ENCODE data around the gene STXBP5. TPM values are rescaled to one million over a fixed set of nuclear protein-coding genes. Genes with fewer than 3 reads are reported as not detected.

STXBP5 gene
- total and polyA plus RNA-seq, 9 donors, result 3.3 to 15.4 (median 10.4) TPM

DNA sequence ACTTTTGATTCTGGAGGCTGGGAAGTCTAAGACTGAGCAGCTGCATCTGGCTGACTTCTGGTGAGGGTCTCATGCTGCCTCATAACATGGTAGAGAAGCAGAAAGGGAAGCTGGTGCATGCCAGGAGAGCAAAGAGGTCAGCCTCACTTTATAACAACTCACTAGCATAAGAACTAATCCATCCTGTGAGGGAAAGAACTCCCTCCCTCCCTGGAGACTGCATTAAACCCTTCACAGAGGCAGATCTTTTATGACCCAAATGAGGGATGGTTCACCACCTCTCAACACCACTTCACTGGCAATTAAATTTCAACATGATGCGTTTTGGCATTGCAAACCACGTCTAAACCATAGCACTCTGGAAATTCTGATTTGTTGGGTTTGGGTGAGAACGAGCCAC lies 33.9 kb downstream of the STXBP5 start:
- Histone ChIP-seq H3K4me3 (no peak overlapping the region), H3K9me3 (no peaks in the 10 kb centered on the region), H3K27me3 (no peaks in the 10 kb centered on the region), H3K36me3 (no peaks in the 10 kb centered on the region), H3K4me1 (ENCODE audit: insufficient read depth) (no peaks in the 10 kb centered on the region), H3K27ac (no peak overlapping the region)
- DNase-seq, result no peak
- WGBS, 3 donors, result 85 to 91% (median 89%) methylated on average over 3 of the region's 3 CpGs
- no peak for TF ChIP-seq POLR2A (IDR thresholded peaks at IDR 0.05)
- TF ChIP-seq, protein P1, sequence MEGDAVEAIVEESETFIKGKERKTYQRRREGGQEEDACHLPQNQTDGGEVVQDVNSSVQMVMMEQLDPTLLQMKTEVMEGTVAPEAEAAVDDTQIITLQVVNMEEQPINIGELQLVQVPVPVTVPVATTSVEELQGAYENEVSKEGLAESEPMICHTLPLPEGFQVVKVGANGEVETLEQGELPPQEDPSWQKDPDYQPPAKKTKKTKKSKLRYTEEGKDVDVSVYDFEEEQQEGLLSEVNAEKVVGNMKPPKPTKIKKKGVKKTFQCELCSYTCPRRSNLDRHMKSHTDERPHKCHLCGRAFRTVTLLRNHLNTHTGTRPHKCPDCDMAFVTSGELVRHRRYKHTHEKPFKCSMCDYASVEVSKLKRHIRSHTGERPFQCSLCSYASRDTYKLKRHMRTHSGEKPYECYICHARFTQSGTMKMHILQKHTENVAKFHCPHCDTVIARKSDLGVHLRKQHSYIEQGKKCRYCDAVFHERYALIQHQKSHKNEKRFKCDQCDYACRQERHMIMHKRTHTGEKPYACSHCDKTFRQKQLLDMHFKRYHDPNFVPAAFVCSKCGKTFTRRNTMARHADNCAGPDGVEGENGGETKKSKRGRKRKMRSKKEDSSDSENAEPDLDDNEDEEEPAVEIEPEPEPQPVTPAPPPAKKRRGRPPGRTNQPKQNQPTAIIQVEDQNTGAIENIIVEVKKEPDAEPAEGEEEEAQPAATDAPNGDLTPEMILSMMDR (IDR thresholded peaks at IDR 0.05), result no peak
- no peak for TF ChIP-seq EP300 (IDR thresholded peaks at IDR 0.05)
- intact Hi-C loops (cut with DNase I), result no loop called here

GRCh38 chr6:147238906-147239305 lies 34.7 kb downstream of the STXBP5 start:
- Histone ChIP-seq H3K36me3 (no peaks in the 10 kb centered on the region), H3K9me3 (no peaks in the 10 kb centered on the region), H3K4me3 (no peak overlapping the region), H3K27ac (no peak overlapping the region), H3K27me3 (no peaks in the 10 kb centered on the region), H3K4me1 (ENCODE audit: insufficient read depth) (no peaks in the 10 kb centered on the region)
- TF ChIP-seq, protein P1 (IDR thresholded peaks at IDR 0.05), result no peak
- TF ChIP-seq EP300 (IDR thresholded peaks at IDR 0.05) (no peak), POLR2A (IDR thresholded peaks at IDR 0.05) (no peak)
- intact Hi-C loops (cut with DNase I), result no loop called here
- 96 to 98% (median 98%) methylated on average over 5 of the region's 5 CpGs for WGBS, 3 donors
- DNase-seq, result no peak

GRCh38 chr6:147244832-147245231 lies 40.6 kb downstream of the STXBP5 start:
- Histone ChIP-seq H3K27me3 (no peaks in the 10 kb centered on the region), H3K9me3 (no peaks in the 10 kb centered on the region), H3K4me1 (ENCODE audit: insufficient read depth) (no peaks in the 10 kb centered on the region), H3K27ac (no peak overlapping the region), H3K4me3 (no peak overlapping the region), H3K36me3 (no peaks in the 10 kb centered on the region)
- 39 to 50% (median 48%) methylated on average over 4 of the region's 4 CpGs for WGBS, 3 donors
- TF ChIP-seq POLR2A (IDR thresholded peaks at IDR 0.05) (no peak), EP300 (IDR thresholded peaks at IDR 0.05) (no peak)
- TF ChIP-seq, protein P1 (IDR thresholded peaks at IDR 0.05), result no peak
- intact Hi-C loops (cut with DNase I), result no loop called here
- DNase-seq, result no peak

DNA sequence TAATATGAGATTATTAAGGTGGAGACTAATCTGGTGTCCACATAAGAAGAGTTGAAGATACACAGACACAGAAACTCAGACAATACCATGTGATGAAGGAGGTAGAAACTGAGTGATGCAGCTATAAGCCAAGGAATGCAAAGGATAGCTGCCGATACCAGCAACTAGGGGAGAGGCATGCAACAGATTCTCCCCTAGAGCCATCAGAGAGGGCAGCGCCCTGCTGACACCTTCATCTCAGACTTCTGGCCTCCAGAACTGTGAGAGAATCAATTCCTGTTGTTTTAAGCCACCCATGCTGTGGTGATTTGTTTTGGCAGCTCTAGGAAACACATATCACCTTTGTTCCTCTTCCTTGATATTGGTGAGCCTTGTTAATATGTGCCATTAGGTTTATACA lies 41.5 kb downstream of the STXBP5 start:
- TF ChIP-seq EP300 (IDR thresholded peaks at IDR 0.05) (no peak), POLR2A (IDR thresholded peaks at IDR 0.05) (no peak)
- TF ChIP-seq, protein P1 (IDR thresholded peaks at IDR 0.05), result no peak
- no peak for DNase-seq
- 91 to 98% (median 94%) methylated on average over 2 of the region's 2 CpGs for WGBS, 3 donors

More for the DNA sequence above, 41.5 kb downstream of the STXBP5 start:
- no peak overlapping the region for H3K4me3 ChIP-seq
- H3K36me3 ChIP-seq, result no peaks in the 10 kb centered on the region
- H3K9me3 ChIP-seq, result no peaks in the 10 kb centered on the region
- no peak overlapping the region for H3K27ac ChIP-seq
- no peaks in the 10 kb centered on the region for H3K27me3 ChIP-seq
- intact Hi-C loops (cut with DNase I), result no loop called here
- no peaks in the 10 kb centered on the region for H3K4me1 ChIP-seq (ENCODE audit: insufficient read depth)

All from ovary (tissue), 9 donors.